Thyroid gland (tissue), 4 donors: ENCODE measurements around the gene AMER2.
"Not testable (repeated sequence)": the region's sequence is repeated elsewhere in the genome, so short reads cannot be mapped to it uniquely, and the experiment has no call there.

Source experiments
- POLR2A ChIP-seq, 2 donors: fragments of 450-650 bp; IDR thresholded peaks; one replicate each; pipeline ENCODE4 v1.6.1; 2017; ENCODE audit warnings: antibody characterized with exemption in 2 of 2, mild to moderate bottlenecking in 2 of 2, moderate library complexity in 1 of 2
- TF ChIP-seq, protein P1 (sequence below), 6 experiments: fragments of 200-600 bp in 3 of 6; fragments of 450-650 bp in 3 of 6; sonication (generic) in 3 of 6; IDR thresholded peaks; one replicate each; pipeline ENCODE4 v1.5.1; 2016 to 2019; ENCODE audit warnings: antibody characterized with exemption in 6 of 6, mild to moderate bottlenecking in 2 of 6, inconsistent platforms in 1 of 6, moderate library complexity in 1 of 6

DNA sequence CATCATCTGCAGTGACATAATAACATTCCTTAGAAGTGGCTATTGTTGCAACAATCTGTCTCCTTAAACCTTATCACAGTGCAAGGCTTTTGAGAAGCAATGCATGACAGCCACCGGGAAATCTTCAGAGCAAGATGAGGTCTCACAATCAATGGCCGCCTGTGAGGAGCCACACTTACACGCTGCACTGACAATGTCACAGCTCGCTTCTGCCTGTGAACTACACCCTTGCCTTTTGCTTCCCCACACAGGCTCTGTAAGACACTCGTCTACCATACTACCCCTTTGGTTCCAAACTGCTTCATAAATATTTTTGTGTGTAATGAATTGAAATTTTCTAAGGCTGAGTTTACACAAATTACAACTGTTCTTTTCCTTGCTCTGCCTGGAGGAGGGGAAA, 6.9 kb downstream of the AMER2 start:
- TF ChIP-seq, protein P1, sequence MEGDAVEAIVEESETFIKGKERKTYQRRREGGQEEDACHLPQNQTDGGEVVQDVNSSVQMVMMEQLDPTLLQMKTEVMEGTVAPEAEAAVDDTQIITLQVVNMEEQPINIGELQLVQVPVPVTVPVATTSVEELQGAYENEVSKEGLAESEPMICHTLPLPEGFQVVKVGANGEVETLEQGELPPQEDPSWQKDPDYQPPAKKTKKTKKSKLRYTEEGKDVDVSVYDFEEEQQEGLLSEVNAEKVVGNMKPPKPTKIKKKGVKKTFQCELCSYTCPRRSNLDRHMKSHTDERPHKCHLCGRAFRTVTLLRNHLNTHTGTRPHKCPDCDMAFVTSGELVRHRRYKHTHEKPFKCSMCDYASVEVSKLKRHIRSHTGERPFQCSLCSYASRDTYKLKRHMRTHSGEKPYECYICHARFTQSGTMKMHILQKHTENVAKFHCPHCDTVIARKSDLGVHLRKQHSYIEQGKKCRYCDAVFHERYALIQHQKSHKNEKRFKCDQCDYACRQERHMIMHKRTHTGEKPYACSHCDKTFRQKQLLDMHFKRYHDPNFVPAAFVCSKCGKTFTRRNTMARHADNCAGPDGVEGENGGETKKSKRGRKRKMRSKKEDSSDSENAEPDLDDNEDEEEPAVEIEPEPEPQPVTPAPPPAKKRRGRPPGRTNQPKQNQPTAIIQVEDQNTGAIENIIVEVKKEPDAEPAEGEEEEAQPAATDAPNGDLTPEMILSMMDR (IDR thresholded peaks at IDR 0.05): not testable (repeated sequence)
- not testable (repeated sequence) for TF ChIP-seq POLR2A (IDR thresholded peaks at IDR 0.05)
